ENCODE data around the gene GALNT2.

The GALNT2 gene

DNA sequence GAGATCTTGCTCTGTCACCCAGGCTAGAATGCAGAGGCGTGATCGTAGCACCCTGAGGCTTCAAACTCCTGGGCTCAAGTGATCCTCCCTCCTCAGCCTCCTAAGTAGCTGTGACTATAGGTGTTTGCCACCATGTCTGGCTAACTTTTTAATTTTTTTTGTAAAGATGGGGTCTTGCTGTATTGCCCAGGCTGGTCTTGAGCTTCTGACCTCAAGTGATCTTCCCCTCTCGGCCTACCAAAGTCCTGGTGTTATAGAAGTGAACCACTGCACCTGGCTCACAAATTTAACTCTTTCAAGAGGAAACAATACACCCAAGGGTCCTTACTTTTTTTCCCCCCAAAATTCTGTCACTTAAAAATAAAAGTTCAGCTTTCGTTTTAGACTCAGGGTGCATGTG, 62.3 kb downstream of the GALNT2 start:
- no peak for DNase-seq (ENCODE audit: low spot score)

DNA sequence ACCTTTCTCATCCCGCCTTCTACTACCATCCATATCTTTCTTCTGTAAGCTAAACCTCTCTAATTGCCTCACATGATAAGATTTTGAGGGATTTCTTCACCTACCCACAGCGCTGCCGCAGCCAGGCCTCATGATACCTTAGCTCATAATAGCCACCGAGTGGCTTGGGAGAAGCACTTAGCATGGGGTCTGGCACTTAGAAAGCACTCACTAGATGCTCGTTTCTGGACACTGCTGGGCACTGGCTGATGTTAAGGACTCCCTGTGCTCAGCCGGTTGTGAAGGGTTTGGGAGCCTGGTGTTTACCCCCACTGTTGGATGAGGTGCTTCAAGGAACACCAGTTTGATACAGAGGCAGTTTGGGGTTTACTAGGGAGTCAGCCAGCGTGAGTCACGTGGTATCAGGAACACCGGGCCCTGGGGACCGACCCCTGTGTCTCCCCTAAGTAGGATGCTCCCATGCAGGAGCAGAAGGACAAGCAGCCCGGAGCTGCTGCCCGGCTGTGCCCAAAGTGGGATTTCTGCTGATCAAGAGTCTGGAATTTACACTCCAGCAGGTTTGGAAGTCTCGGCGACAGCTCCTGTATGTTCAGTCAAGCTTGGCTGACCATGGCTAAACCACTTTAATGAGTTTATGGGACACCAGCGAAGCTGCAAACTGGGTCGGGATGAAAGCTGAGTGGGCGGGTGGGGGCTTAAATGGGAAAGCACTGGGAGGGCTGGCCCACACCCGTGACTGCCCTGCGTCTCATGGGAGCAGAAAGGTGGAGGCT, 63.3 kb downstream of the GALNT2 start:
- DNase-seq (ENCODE audit: low spot score): no peak

DNA sequence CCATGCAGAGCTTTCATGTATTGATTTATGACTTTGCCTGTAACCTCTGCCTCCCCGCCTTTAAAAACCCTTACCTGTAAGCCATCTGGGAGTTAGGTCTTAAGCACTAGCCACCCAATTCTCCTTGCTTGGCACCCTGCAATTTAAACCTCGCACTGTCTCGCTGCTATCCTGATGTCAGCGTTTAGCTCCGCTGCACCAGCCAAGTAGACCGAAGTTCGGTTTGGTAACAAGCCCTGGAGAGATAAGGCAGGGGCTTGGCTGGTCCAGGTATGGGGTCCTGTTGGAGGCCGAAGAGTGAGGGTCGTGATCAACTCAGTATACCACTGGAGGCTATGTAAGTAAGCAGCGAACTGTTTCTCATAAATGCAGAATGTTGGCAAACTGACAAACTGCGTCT, 64.4 kb downstream of the GALNT2 start:
- no peak for DNase-seq (ENCODE audit: low spot score)

DNA sequence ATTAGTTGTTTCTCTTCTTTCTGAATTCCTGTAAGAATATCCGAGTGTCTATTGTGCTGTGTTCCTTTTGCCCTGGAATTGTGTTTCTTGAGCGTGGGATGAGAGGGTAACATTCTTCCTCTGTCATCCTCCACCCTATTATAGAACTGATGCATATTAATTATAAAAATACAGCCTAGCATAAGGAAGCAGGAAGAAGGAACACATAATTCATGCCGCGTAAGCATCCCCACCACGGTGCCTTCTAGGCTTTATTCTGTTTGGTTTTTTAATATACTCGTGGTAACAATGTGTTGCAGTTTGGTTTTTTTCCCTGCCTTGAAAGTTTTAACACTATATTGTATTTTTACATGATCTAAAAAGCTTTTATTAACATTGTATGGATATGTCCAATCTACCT, 65.7 kb downstream of the GALNT2 start:
- no peak for DNase-seq (ENCODE audit: low spot score)

DNA sequence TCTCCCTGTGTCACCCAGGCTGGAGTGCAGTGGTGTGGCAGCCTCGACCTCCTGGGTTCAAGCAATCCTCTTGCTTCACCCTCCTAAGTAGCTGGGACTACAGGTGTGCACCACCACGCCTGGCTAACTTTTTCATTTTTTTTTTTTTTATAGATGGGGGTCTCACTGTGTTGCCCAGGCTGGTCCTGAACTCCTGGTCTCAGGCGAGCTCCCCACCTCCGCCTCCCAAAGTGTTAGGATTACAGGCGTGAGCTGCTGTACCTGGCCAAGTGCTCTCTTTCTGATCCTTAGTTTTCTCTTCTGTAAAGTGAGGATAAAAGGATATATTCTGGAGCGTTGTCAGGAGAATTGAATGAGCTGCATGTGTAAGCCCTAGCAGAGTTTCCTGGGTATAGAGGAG, 68.7 kb downstream of the GALNT2 start:
- DNase-seq (ENCODE audit: low spot score): no peak

DNA sequence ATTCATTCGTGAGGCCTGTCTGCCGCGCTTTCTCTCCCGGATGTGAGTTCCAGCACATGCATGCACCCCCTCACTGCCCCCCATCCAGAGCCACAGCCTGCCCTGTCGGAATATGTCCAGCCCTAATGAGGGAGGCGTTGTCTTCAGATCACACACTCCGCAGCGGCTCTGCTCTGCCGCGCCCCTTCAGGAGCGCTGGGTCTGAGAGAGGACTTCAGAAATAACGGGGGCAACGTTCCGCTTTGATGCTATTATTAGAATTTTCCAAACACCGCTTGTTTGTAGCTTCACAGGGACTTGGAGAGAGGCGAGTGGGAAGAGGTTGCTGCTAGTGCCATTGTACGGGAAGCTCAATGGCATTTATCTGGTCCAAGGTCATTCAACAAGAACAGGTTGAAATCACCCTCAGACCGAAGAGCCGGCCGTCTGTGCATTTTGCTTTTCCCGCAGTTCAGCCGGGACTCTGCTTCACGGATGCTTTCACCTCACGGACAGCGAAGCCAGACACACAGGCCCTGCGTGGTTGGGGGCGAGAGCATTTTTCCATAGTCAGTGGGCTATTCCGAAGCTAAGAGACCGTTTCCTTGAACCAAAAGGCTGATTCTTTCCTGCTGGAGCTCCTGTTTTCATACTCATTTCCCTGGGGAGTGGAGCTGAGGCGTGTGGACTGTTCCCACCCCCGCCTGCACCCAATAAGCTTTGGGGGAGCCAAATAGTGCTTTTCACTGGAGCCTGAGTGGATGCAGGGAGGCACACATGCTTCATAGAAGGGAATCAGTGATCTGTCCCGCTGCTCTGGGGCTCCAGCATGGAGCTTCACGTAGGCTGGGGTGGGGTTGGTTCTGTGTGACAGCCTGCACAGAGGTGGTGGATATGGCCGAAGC, 69.7 kb downstream of the GALNT2 start:
- DNase-seq (ENCODE audit: low spot score): no peak

DNA sequence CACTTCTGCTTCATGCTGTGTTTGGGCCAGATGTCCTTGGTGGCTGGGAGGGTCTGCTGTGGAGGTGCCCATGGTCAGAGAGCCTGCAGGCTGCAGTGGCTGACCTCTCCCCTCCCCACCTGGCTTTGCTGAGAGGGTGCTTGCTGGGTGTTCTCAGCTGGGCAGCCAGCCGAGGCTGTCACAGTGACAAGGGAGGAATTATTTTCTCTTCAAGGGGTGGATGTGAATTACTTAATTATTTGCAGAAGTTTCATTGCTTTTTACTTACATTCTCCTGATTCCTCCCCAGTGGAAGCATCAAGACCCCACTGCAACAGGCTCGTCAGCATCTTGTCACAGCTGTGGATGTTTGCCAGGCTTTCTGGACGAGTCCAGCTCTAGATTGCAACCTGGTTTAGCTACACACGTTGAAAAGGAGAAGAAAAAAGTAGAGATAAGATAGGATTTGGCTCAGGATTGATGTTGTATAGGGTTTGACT, 70.3 kb downstream of the GALNT2 start:
- DNase-seq (ENCODE audit: low spot score): no peak

DNA sequence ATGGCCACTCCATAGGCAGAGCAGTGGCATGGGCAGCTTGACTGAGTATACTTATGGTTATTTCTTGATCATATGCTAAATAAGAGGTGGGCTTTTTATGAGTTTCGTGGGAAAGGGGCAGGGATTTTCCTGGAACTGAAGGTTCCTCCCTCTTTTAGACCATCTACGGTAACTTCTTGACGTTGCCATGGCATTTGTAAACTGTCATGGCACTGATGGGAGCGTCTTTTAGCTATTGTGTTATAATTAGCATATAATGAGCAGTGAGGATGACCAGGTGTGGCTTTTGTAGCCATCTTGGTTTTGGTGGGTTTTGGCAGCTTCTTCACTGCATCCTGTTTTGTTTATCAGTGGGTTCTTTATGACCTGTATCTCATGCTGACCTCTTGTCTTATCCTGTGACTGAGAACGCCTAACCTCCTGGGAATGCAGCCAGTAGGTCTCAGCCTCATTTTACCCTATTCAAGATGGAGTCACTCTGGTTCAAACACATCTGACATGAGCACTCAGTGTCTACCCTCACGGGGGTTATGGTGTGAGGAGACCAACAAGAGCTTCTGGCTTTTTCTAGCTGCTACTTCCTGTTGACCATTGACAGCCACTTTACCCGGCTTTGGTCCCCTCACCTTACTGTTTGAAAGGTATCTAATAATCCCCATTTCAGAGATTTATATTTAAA, 71.7 kb downstream of the GALNT2 start:
- no peak for DNase-seq (ENCODE audit: low spot score)

DNA sequence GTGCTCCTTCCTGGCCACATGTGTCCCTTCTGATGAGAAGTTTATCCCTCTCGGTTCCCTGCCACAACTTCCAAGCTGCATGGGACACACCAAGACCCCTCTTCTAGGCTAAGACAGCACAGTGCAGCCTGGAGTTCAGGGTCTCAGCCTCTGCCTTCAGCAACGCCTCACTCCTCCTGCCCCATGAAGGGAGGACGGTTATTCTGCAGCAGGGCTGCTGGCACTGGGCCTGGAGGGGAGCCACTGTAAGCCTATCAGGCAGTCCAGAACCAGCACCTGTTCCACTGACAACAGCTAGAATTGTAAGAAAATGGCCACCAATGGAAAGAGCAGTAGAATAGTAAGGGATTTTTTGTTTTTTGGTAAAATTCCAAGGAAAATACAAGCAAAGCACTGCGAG, 72.3 kb downstream of the GALNT2 start:
- no peak for DNase-seq (ENCODE audit: low spot score)

DNA sequence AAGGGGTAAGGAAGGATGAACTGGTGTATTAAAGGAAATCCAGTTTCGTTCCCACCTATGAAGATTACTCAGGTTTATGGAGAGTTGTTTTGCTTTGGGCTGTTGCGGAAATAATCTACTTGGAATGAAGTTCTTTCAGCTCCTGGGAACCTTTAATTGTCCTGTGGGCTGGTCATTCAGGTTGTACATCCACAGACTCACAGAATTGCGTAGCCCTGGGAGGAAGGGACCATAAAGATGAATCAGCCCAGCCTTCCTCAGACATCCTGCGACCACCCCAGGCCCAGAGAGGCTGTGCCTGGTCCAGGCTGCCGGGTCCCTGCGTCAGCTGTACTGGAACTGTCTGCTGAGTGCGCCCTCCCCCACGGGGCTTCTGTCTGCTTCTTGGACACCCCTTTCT, 72.7 kb downstream of the GALNT2 start:
- no peak for DNase-seq (ENCODE audit: low spot score)

DNA sequence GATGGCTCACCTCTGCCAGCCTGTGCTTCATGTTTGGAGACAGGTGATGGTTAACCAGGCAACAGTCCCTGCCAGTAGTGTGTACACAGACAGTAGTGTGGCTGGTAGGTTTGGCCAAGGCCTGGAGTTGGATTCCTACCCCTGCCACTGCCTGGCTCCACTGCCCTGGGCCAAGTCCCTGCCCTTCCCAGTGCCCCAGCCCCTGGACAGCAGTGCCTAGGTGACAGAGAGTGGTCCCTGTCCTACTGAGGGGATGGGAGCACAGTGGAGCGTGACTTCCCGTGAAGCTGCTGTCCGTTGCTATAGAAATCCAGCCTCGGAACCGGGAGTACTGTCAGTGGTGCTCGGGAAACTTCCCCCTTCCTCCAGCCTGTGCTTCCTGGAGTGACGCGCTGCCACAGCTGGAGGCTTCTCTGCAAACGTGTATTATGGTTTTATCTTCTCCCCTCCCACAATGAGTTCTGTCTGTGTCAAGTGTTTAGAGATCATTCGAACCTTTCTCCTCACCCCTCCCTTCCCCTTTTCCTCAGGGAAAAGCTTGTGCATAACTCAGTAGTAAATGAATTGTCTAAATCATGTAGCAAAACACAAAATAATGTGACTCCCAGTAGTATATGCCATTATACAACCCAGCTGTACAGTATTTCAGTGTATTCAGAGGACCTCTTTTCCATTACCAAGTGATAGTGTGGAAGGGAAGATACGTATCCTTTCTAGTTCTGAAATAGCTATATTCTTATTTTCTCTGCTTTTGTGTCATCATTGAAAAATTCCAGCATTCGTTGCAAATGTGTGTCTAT, 73.4 kb downstream of the GALNT2 start:
- no peak for DNase-seq (ENCODE audit: low spot score)

DNA sequence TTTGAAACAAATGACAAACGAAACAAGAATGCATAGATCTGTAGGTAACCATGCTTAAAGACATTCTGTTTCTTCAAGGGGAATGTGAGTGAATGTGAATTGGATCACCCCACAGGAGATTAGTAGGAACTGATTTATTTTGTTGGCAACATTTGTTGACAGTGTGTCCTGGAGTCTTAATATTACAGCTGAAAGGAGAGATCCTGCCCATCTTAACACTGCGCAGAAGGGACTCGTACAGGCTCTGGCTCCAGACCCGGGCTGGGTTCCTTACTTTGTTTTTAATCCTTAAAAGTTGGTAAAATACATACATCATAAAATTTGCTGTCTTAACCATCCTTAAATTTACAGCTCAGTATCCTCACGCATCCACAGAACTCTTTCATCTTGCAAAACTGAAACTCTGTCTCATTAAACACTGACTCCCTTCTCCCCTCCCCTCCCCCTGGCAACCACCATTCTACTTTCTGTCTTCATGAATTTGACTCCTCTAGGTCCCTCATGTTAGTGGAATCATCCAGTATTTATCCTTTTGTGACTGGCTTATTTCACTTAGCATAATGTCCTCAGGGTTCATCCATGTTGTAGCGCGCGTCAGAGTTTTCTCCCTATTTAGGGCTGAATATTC, 74.1 kb downstream of the GALNT2 start:
- DNase-seq (ENCODE audit: low spot score): no peak

DNA sequence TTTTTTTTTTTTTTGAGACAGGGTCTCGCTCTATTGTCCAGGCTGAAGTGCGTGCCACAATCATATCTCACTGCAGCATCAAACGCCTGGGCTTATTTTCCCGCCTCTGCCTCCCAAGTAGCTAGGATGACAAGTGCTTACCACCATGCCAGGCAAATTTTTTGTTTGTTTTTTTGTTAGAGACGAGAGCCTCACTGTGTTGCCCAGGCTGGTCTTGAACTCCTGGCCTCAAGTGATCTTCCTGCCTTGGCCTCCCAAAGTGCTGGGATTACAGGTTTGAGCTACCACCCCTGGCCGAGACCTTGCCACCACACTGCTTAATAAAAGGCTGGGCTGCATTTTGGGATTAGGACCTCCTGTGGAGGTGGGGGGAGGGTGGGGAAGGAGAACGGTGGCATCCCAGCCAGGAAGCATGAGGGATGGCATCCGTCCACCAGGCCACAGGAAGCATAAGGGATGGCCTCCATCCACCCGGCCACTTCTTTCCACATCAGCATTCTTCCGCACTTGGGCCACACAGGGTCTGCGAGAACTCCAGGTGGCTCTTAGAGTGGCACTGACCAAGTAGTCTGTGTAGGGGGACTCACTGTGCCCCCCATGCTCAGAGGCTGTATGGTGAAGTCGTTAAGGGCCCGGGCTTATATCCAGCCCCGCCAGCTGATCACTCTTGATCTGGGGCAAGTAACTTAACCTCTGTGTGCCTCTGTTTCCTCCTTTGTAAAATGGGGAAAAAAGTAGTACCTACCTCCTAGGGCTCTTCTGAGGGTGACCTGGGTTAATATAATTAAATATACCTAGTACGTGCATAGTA, 75.0 kb downstream of the GALNT2 start:
- no peak for DNase-seq (ENCODE audit: low spot score)

DNA sequence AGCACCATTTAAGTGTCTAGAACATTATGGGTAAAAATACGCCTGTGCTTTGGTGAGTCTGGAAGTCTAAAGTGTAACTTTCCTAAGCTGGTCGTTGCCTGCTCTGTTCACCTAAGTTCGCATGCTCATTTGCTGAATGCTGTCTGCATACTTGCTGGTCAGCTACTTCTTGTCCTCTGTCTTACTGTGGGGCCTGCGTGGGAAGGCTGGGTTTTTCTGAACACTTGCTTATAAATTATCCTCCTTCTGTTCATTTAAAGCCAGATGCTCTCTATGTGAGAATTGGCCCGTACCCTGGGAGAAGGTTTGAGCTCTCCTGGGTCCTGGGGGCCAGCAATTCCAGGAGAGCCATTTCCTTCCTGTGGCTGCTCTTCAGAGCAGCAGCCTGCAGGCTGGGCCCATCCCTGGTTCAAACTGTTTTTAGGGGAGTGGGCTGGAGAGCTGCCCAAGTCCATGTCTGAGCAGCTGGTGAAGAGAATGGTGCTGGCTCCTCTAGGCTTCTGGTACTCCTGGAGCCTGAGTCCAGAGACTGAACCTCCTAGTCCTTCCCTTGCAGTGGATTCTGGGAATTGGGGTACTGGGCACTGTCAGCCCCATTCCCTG, 75.7 kb downstream of the GALNT2 start:
- no peak for DNase-seq (ENCODE audit: low spot score)

DNA sequence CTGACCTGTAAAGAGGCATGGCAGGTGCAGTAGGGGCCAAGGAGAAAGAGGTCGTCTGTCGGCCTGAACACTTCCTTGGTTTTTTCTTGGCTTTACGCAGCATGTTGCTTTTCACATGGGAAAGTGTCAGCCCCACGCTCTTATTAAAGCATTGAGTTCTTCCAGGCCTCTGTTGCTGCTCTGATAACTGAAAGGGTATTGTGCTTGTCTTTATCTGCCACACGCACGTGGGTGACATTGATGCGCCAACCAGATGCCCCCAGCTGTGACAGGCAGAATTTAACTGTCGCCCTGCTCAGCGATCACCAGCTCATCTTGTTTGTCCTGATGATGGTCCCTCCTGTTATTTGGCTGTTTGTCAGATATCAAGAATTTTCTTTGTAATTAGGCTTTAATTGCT, 76.5 kb downstream of the GALNT2 start:
- no peak for DNase-seq (ENCODE audit: low spot score)

DNA sequence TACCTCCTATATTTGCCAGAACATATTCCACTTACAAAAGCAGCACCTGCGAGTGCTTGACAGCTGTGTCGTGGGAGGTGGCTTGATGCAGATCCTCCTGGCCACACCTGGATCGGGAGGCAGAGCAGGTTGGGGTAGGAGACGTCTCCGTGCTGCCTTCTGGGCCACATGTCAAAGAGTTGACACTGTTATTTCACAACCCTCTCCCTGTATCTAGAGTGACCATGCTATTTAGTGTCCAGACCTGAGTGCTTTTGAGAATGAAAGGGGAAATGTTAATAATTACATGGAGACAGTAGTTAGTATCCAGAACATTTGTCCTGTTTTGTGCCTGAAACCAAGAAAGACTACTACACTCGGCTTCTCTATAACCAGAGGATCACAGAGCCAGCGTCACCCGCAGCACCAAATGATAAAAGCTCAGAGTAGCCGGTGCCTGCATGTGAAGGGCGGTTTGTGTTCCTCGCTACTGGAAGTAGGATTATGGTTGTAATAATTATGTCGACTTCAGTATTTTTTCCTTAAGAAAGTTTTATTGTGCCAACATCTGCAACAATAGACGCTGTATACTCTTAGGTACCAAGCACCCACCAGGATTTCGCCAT, 77.1 kb downstream of the GALNT2 start:
- DNase-seq (ENCODE audit: low spot score): no peak

DNA sequence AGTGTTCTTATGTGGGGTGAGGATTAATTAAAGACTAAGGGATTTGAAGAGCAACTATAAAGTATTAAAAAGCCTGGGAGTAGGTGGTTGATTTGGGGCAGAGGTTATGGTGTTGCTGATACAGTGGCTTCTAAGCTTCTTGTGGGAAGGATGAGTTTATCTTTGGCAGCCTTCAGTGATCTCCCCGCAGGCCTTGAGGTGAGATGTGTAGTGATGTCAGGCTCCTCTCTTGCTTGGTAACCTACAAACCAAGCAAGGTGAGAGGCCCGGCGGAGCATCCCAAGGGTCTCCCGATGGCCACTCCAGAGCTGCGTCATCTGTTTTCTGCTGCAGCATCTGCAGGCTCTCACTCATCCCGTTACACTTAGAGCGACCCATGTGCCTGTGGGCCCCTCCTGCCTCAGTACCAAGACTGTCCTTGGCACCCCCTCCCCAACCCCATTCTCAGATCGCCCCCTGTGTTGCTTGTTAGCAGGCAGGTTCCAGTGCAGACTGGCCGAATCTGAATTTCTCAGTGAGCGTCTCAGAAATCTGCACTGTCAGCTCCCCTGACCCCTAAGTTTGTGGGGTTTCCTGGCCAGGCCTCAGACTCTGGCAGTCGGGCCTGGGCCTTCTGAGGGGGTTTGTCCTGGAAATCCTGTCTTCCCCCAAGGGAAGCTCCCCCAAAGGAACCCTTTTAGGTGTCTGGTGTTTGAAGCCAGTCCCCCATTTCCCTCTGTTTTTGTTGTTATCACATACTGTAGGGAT, 77.9 kb downstream of the GALNT2 start:
- DNase-seq (ENCODE audit: low spot score): no peak

DNA sequence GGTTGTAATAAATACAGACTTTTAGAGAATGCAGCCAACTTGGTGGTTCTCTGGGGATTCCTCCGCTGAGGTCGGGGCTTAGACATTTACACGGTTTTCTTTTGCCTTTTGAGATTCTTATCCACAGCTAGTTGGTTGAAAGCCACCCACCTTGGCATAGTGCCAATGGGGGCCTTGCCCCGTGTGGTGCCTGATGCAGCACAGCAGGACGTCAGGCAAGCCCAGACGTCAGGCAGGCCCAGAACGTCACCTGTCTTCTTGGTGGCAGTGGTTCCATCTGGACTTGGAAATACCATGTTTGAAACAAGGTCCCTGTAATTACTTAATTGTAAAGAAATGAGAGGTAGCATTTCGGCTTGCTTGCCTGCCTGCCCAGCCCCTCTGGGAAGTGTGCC, 78.5 kb downstream of the GALNT2 start:
- DNase-seq (ENCODE audit: low spot score): no peak

DNA sequence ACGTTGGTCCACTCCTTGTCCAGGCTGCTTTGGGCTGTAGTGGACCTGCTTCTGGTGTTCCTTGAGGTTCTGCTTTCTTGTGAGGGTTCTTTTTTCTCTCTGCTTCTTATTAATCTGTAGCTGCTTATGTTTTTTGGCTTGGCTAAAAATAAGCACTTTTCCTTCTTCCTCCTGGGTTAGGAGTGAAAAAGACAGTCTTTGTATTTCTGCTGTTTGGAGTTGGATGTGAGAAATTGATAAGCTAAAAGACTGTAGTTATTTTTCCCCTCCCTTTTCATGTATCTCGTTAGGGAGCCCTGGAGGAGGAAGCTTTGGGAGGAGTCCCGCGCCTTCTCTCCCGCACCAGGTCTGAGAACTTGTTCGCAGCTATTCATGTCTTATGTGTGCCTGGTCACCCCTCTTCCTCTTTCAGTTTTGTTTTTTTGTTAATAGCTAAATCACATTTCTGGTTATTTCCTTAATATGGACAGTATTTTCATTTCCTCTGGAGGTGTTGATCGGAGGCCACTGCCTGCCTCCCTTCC, 79.0 kb downstream of the GALNT2 start:
- no peak for DNase-seq (ENCODE audit: low spot score)

Data from LoVo (cell line).